ENCODE measurements around the gene MORC2. TPM values are rescaled to one million over a fixed set of nuclear protein-coding genes. Genes with fewer than 3 reads are reported as not detected.

MORC2 gene
- total RNA-seq, 1 donor from 2014 or later, result 19.3 TPM

DNA sequence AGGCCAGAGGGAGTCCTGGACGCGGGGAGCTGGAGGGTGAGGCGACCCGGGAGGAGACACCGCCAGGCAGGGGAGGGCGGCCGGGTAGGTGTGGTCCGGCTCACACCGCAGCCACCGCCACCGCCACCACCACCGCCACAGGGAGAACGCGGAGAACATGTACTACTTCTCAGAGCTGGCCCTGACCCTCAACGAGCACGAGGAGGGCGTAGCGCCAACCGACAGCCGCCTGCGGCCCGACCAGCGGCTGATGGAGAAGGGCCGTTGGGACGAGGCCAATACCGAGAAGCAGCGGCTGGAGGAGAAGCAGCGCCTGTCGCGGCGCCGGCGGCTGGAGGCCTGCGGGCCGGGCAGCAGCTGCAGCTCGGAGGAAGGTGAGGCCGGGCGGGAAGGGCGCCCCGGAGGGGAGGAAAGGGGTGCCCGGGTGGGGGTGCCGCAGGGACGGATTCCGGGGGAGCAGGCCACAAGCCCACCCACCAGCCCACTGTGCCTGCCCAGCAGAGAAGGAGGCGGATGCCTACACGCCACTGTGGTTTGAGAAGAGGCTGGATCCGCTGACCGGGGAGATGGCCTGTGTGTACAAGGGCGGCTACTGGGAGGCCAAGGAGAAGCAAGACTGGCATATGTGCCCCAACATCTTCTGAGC lies 62.8 kb downstream of the MORC2 start:
- ATAC-seq, result no peak
- Histone ChIP-seq H3K9me3 (no peaks in the 10 kb centered on the region), H3K27me3 (ENCODE audit: low read depth) (no peaks in the 10 kb centered on the region), H3K36me3 (peaks cover 8% of the 10 kb centered on the region), H3K4me1 (no peaks in the 10 kb centered on the region), H3K27ac (no peak overlapping the region), H3K4me3 (no peak overlapping the region)
- TF ChIP-seq, protein P1, sequence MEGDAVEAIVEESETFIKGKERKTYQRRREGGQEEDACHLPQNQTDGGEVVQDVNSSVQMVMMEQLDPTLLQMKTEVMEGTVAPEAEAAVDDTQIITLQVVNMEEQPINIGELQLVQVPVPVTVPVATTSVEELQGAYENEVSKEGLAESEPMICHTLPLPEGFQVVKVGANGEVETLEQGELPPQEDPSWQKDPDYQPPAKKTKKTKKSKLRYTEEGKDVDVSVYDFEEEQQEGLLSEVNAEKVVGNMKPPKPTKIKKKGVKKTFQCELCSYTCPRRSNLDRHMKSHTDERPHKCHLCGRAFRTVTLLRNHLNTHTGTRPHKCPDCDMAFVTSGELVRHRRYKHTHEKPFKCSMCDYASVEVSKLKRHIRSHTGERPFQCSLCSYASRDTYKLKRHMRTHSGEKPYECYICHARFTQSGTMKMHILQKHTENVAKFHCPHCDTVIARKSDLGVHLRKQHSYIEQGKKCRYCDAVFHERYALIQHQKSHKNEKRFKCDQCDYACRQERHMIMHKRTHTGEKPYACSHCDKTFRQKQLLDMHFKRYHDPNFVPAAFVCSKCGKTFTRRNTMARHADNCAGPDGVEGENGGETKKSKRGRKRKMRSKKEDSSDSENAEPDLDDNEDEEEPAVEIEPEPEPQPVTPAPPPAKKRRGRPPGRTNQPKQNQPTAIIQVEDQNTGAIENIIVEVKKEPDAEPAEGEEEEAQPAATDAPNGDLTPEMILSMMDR (IDR thresholded peaks at IDR 0.05), result no peak
- intact Hi-C loops (cut with DNase I), result no loop called here
- DNase-seq, result no peak

DNA sequence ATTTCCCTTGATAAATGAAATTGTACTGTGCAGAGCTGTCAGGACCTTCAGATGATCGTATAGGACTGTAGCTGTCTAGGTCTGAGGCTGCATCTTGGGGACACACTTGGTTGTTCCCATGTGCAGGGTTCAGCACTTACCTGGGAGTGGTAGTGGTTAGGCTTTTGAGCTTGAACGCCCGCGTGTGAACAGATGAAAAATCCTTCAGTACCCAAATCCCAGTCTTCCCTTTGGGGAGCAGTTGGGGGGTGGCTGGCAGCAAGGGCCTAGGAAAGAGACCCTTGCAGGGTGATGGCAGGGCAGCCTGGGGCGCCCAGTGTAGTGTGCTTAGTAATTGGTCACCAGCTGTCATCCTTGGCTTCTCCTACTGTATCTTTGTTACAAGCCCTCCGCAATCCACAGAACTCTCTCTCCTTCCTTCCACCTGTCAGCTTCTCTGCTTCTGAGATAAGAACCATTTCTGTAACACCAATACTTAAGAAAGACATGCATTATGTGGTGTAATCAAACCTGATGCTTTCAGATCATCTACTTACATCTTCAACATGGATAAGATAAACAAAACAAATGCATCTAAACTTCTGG lies 64.6 kb downstream of the MORC2 start:
- no peaks in the 10 kb centered on the region for H3K27me3 ChIP-seq (ENCODE audit: low read depth)
- H3K27ac ChIP-seq, result no peak overlapping the region
- H3K9me3 ChIP-seq, result peaks cover 13% of the 10 kb centered on the region
- no peak overlapping the region for H3K4me3 ChIP-seq
- DNase-seq, result no peak
- intact Hi-C loops (cut with DNase I), result no loop called here
- TF ChIP-seq, protein P1 (IDR thresholded peaks at IDR 0.05), result no peak
- H3K4me1 ChIP-seq, result no peaks in the 10 kb centered on the region
- no peak for ATAC-seq
- peaks cover 8% of the 10 kb centered on the region for H3K36me3 ChIP-seq

DNA sequence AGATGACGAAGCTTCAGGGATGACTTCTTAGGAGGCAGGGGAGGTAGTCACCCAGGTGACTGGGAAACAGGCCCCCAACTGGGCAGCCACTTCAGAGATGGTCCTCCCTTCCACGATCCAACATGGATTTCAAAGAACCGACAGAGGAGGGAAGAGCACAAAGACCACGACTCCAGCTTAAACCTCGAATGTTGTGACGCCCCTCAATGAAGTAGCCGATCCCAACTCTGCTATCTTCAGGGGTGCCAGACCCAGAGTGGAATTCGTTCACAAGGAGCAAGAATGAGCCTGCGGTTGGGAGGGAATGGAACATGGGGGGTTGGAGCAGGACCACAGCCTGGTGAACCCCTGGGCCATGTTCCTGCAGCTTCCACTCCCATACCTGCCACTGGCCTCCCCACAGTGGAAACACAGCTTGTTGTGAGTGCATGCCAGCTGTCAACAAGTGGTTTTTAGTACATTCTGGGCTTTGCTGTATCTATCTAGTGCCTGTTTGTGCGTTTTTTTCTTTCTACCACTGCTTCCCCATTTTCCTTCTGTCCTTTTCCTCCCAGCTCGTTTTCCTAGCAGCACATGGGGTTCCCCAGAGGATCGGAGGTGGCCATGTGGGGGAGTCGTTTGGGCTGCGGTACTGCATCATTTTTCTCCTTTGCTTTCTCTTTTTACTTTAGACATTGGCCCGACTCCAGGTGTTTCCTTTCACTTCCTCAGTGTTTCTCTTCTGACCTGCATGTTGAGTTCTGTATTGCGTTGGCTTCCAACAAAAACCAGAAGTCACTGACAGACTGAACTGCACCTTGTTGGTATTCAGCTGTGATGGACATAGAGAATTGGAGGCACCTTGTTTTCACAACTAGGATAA lies 65.8 kb downstream of the MORC2 start:
- intact Hi-C loops (cut with DNase I), result no loop called here
- Histone ChIP-seq H3K9me3 (peaks cover 16% of the 10 kb centered on the region), H3K36me3 (peaks cover 8% of the 10 kb centered on the region), H3K27me3 (ENCODE audit: low read depth) (no peaks in the 10 kb centered on the region), H3K4me3 (no peak overlapping the region), H3K27ac (no peak overlapping the region), H3K4me1 (no peaks in the 10 kb centered on the region)
- ATAC-seq (no peak), DNase-seq (no peak)
- TF ChIP-seq, protein P1 (IDR thresholded peaks at IDR 0.05), result no peak

DNA sequence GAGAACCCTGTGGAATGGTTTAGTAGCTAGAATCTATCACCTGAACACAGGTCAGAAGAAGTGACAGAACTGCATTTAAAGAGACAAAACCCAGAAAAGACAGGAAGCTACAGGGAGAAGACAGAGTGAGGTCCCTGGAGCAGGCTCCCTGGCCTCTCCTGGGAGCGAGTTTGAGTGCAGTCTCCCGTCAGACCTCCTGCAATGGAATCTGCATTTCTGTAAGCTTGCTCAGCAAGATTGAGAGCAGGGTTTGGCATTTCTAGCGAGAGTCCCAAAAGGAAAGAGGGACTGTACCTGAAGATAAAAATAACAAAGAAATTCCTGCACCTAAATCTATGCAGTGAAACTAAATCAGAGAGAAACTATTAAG lies 74.2 kb downstream of the MORC2 start:
- ATAC-seq, result no peak

More for the DNA sequence above, 74.2 kb downstream of the MORC2 start:
- DNase-seq, result no peak
- H3K4me1 ChIP-seq, result no peaks in the 10 kb centered on the region
- peaks cover 4% of the 10 kb centered on the region for H3K36me3 ChIP-seq
- intact Hi-C loops (cut with DNase I), result no loop called here
- TF ChIP-seq, protein P1 (IDR thresholded peaks at IDR 0.05), result no peak
- H3K27me3 ChIP-seq (ENCODE audit: low read depth), result no peaks in the 10 kb centered on the region
- peaks cover 7% of the 10 kb centered on the region for H3K9me3 ChIP-seq
- H3K27ac ChIP-seq, result no peak overlapping the region
- H3K4me3 ChIP-seq, result no peak overlapping the region

Data from lower lobe of right lung (tissue), 2 donors.